ENCODE data around the gene GRM1.

GRM1 gene

GRCh38 chr6:146358431-146359046 is 329.7 kb downstream of the GRM1 start:
- DNase-seq (no peak), ATAC-seq (ENCODE audit: insufficient read depth, low read depth) (no peak)
- H3K4me3 ChIP-seq (ENCODE audit: low read depth in 1 of 2, low read length in 2 of 2): no peak overlapping the region
- H3K27ac ChIP-seq (ENCODE audit: low read length): no peak overlapping the region
- H3K36me3 ChIP-seq (ENCODE audit: insufficient read depth, low read length): no peaks in the 10 kb centered on the region
- TF ChIP-seq EZH2 (IDR thresholded peaks at IDR 0.05; ENCODE audit: borderline replicate concordance, low read depth, low read length, severe bottlenecking) (no peak), CTCF (IDR thresholded peaks at IDR 0.05; ENCODE audit: borderline replicate concordance, extremely low read depth, low read length, poor library complexity, severe bottlenecking) (no peak)
- H3K9ac ChIP-seq (ENCODE audit: low read depth, low read length): no peak overlapping the region
- H3K27me3 ChIP-seq (ENCODE audit: insufficient read depth, low read length, poor library complexity): no peaks in the 10 kb centered on the region
- no peak overlapping the region for H2AFZ ChIP-seq (ENCODE audit: low read depth, low read length)
- no peaks in the 10 kb centered on the region for H3K79me2 ChIP-seq (ENCODE audit: insufficient read depth, low read length)
- H3K4me1 ChIP-seq (ENCODE audit: insufficient read depth, low read length): no peaks in the 10 kb centered on the region
- no peaks in the 10 kb centered on the region for H3K9me3 ChIP-seq (ENCODE audit: insufficient read depth, low read length, severe bottlenecking)
- H3K4me2 ChIP-seq (ENCODE audit: insufficient read depth, low read length): no peak overlapping the region
- no peaks in the 10 kb centered on the region for H4K20me1 ChIP-seq (ENCODE audit: insufficient read depth, low read length)

- H3K4me1 ChIP-seq (ENCODE audit: insufficient read depth, low read length): no peaks in the 10 kb centered on the region
These were observed 330.3 kb downstream of the GRM1 start for GRCh38 chr6:146359131-146359530.

GRCh38 chr6:146361128-146361924 is 332.5 kb downstream of the GRM1 start:
- DNase-seq: no peak
- Histone ChIP-seq H4K20me1 (ENCODE audit: insufficient read depth, low read length) (no peaks in the 10 kb centered on the region), H3K9me3 (ENCODE audit: insufficient read depth, low read length, severe bottlenecking) (no peaks in the 10 kb centered on the region), H2AFZ (ENCODE audit: low read depth, low read length) (no peak overlapping the region), H3K79me2 (ENCODE audit: insufficient read depth, low read length) (no peaks in the 10 kb centered on the region), H3K36me3 (ENCODE audit: insufficient read depth, low read length) (no peaks in the 10 kb centered on the region), H3K27me3 (ENCODE audit: insufficient read depth, low read length, poor library complexity) (no peaks in the 10 kb centered on the region), H3K27ac (ENCODE audit: low read length) (no peak overlapping the region), H3K9ac (ENCODE audit: low read depth, low read length) (no peak overlapping the region), H3K4me2 (ENCODE audit: insufficient read depth, low read length) (no peak overlapping the region), H3K4me1 (ENCODE audit: insufficient read depth, low read length) (no peaks in the 10 kb centered on the region), H3K4me3 (ENCODE audit: low read depth in 1 of 2, low read length in 2 of 2) (no peak overlapping the region)
- ATAC-seq (ENCODE audit: insufficient read depth, low read depth): no peak
- TF ChIP-seq EZH2 (IDR thresholded peaks at IDR 0.05; ENCODE audit: borderline replicate concordance, low read depth, low read length, severe bottlenecking): no peak
- no peak for TF ChIP-seq CTCF (IDR thresholded peaks at IDR 0.05; ENCODE audit: borderline replicate concordance, extremely low read depth, low read length, poor library complexity, severe bottlenecking)

More at GRCh38 chr6:146359131-146359530, 330.3 kb downstream of the GRM1 start:
- ATAC-seq (ENCODE audit: insufficient read depth, low read depth) (no peak), DNase-seq (no peak)
- Histone ChIP-seq H4K20me1 (ENCODE audit: insufficient read depth, low read length) (no peaks in the 10 kb centered on the region), H3K4me2 (ENCODE audit: insufficient read depth, low read length) (no peak overlapping the region), H3K4me3 (ENCODE audit: low read depth in 1 of 2, low read length in 2 of 2) (no peak overlapping the region), H3K9ac (ENCODE audit: low read depth, low read length) (no peak overlapping the region), H3K27ac (ENCODE audit: low read length) (no peak overlapping the region), H3K79me2 (ENCODE audit: insufficient read depth, low read length) (no peaks in the 10 kb centered on the region), H3K9me3 (ENCODE audit: insufficient read depth, low read length, severe bottlenecking) (no peaks in the 10 kb centered on the region), H2AFZ (ENCODE audit: low read depth, low read length) (no peak overlapping the region), H3K36me3 (ENCODE audit: insufficient read depth, low read length) (no peaks in the 10 kb centered on the region), H3K27me3 (ENCODE audit: insufficient read depth, low read length, poor library complexity) (no peaks in the 10 kb centered on the region)
- no peak for TF ChIP-seq EZH2 (IDR thresholded peaks at IDR 0.05; ENCODE audit: borderline replicate concordance, low read depth, low read length, severe bottlenecking)
- no peak for TF ChIP-seq CTCF (IDR thresholded peaks at IDR 0.05; ENCODE audit: borderline replicate concordance, extremely low read depth, low read length, poor library complexity, severe bottlenecking)

Data from DND-41 (cell line).